HepG2 (cell line): Measurements from ENCODE around the gene MYEOV. TPM values are rescaled to one million over a fixed set of nuclear protein-coding genes. Genes with fewer than 3 reads are reported as not detected.
A peak's percentile ranks its signal among the peaks of the same experiment; 100 is the strongest.

Experiments
- BRD4 ChIP-seq: sonication (generic); formaldehyde crosslinking; IDR thresholded peaks from 2 replicates; pipeline ENCODE4 v1.4.0; 2020; ENCODE audit warnings: missing genetic modification reagents
- CEBPG ChIP-seq: IDR thresholded peaks from 2 replicates; pipeline ENCODE4 v1.6.1; 2016
- ERF ChIP-seq: IDR thresholded peaks from 2 replicates; pipeline ENCODE4 v1.6.1; 2018; ENCODE audit warnings: missing biosample characterization, missing genetic modification reagents
- FOSL2 ChIP-seq: sonication (generic); formaldehyde crosslinking; IDR thresholded peaks from 2 replicates; pipeline ENCODE4 v1.4.0; 2020; ENCODE audit warnings: missing genetic modification reagents
- HMG20B ChIP-seq: conservative IDR thresholded peaks from 2 replicates; pipeline ENCODE4 v1.6.1; 2016; ENCODE audit warnings: missing genetic modification reagents, missing compliant biosample characterization
- IKZF1 ChIP-seq: fragments of 450-650 bp; IDR thresholded peaks from 2 replicates; pipeline ENCODE4 v1.7.1; 2016
- NR2F1 ChIP-seq, 2 experiments: fragments of 450-650 bp in 1 of 2; formaldehyde crosslinking in 1 of 2; IDR thresholded peaks; 2 replicates each; pipeline versions ENCODE4 v1.5.0 to v1.6.1; 2016 to 2020; ENCODE audit warnings: mild to moderate bottlenecking in 1 of 2, missing compliant biosample characterization in 1 of 2, missing genetic modification reagents in 1 of 2, moderate library complexity in 1 of 2
- RXRA ChIP-seq: sonication (generic); formaldehyde crosslinking; IDR thresholded peaks from 2 replicates; pipeline ENCODE4 v1.5.1; 2020; ENCODE audit warnings: missing genetic modification reagents
- SKI ChIP-seq: fragments of 450-650 bp; IDR thresholded peaks from one replicate; pipeline ENCODE4 v1.6.1; 2018; ENCODE audit warnings: mild to moderate bottlenecking; ENCODE audit not compliant: partially characterized antibody
- SMARCC2 ChIP-seq: fragments of 450-650 bp; IDR thresholded peaks from 2 replicates; pipeline ENCODE4 v1.6.1; 2017; ENCODE audit warnings: antibody characterized with exemption, mild to moderate bottlenecking
- SNAPC5 ChIP-seq: sonication (generic); formaldehyde crosslinking; IDR thresholded peaks from 2 replicates; pipeline ENCODE4 v1.8.1; 2023; ENCODE audit warnings: mild to moderate bottlenecking, missing genetic modification reagents, borderline replicate concordance
- ZKSCAN8 ChIP-seq: IDR thresholded peaks from 2 replicates; pipeline ENCODE4 v1.6.1; 2016; ENCODE audit warnings: borderline replicate concordance, missing genetic modification reagents, missing compliant biosample characterization
- ZNF468 ChIP-seq: sonication (generic); formaldehyde crosslinking; IDR thresholded peaks from 2 replicates; pipeline ENCODE4 v1.8.0; 2022; ENCODE audit warnings: mild to moderate bottlenecking, moderate library complexity, missing genetic modification reagents
- ZNF546 ChIP-seq: sonication (generic); formaldehyde crosslinking; conservative IDR thresholded peaks from 2 replicates; pipeline ENCODE4 v1.8.1; 2023; ENCODE audit warnings: mild to moderate bottlenecking, missing genetic modification reagents
- ZNF614 ChIP-seq: IDR thresholded peaks from 2 replicates; pipeline ENCODE4 v1.6.1; 2018; ENCODE audit warnings: missing biosample characterization, missing genetic modification reagents, inconsistent platforms, borderline replicate concordance
- ZNF710 ChIP-seq: sonication (generic); formaldehyde crosslinking; IDR thresholded peaks from 2 replicates; pipeline ENCODE4 v1.5.0; 2020; ENCODE audit warnings: mild to moderate bottlenecking, missing genetic modification reagents, borderline replicate concordance
- ZSCAN31 ChIP-seq: sonication (generic); formaldehyde crosslinking; IDR thresholded peaks from 2 replicates; pipeline ENCODE4 v1.5.0; 2020; ENCODE audit warnings: low read depth, mild to moderate bottlenecking, missing genetic modification reagents
- polyA plus RNA-seq, 8 experiments: library from polyadenylated mRNA; depleted of rRNA in 3 of 8; stranded (reverse) in 7 of 8; unstranded in 1 of 8; fragments of >200 nt; fragmentation: Illumina TruSeq in 4 of 8; extraction: Trizol in 4 of 8; gene quantifications; 2 replicates each; pipeline versions ENCODE4 v1.2.1 to v1.2.3, GENCODE V29; 2011 to 2016; ENCODE audit warnings: low read depth in 4 of 8, missing spikeins in 1 of 8, mixed read lengths in 1 of 8; ENCODE audit not compliant: insufficient read depth in 1 of 8
- total RNA-seq, 5 experiments: library from RNA; depleted of rRNA; stranded (reverse); fragments of >200 nt; fragmentation: Illumina TruSeq; extraction: Trizol; gene quantifications; 2 replicates each; pipeline ENCODE4 v1.2.3, GENCODE V29; 2016; ENCODE audit warnings: low read depth in 1 of 5
- TF ChIP-seq, protein P1 (sequence below): sonication (generic); formaldehyde crosslinking; IDR thresholded peaks from 2 replicates; pipeline ENCODE4 v1.4.0; 2020; ENCODE audit warnings: missing genetic modification reagents
- TF ChIP-seq, protein P2 (sequence below): IDR thresholded peaks from 2 replicates; pipeline ENCODE4 v1.6.1; 2016; ENCODE audit warnings: missing compliant biosample characterization, missing genetic modification reagents, borderline replicate concordance
- TF ChIP-seq, protein P3 (sequence below): sonication (generic); formaldehyde crosslinking; IDR thresholded peaks from 2 replicates; pipeline ENCODE4 v1.8.1; 2022; ENCODE audit warnings: mild to moderate bottlenecking, missing genetic modification reagents
- TF ChIP-seq, protein P4 (sequence below): sonication (generic); formaldehyde crosslinking; IDR thresholded peaks from 2 replicates; pipeline ENCODE4 v1.4.0; 2020; ENCODE audit warnings: missing genetic modification reagents, mild to moderate bottlenecking, borderline replicate concordance

Gene MYEOV
- total and polyA plus RNA-seq, 2 of the 13 experiments (the other 11 are each of a cell fraction or from before 2014, with no cell fraction given) = 0.33 to 1.8 TPM

DNA sequence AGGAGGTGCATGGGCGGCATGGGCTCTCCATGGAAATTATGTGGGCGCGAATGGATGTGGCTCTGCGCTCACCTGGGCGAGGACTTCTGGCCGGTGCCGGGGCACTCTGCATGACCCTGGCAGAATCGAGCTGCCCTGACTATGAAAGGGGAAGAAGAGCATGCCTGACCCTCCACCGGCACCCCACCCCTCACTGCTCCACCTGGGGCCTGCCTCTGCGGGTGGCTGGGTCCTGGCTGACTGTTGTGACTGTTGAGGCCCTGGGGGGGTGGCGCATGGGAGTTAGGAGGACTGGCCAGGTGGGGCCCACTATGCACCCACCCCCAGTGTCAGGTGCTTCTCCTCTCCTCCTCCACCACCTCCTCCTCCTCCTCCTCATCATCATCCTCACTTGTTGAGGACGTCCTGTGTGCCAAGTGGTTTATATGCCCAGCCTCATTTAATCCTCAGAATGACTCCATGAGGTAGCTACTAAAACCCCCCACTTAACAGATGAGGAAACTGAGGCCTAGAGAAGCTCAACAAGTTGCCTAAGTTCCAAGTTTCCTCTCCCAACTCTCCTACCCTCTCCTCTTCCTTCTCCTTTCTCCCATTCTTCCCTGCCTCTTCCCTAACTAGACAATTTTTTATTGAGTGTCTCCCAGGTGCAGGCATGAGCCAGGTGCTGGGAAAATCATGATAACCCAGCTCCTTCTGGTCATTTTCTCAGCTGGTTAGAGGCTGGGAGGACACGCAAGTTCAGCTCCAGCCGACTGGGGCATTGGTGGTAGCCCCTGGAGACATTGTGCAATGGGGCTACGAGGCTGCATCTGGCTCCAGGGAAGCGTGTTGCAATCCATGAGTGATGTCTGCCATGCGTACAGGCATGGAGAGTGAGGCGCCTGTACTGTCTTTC, 2.3 kb downstream of the MYEOV start (continued):
- TF ChIP-seq, protein P1, sequence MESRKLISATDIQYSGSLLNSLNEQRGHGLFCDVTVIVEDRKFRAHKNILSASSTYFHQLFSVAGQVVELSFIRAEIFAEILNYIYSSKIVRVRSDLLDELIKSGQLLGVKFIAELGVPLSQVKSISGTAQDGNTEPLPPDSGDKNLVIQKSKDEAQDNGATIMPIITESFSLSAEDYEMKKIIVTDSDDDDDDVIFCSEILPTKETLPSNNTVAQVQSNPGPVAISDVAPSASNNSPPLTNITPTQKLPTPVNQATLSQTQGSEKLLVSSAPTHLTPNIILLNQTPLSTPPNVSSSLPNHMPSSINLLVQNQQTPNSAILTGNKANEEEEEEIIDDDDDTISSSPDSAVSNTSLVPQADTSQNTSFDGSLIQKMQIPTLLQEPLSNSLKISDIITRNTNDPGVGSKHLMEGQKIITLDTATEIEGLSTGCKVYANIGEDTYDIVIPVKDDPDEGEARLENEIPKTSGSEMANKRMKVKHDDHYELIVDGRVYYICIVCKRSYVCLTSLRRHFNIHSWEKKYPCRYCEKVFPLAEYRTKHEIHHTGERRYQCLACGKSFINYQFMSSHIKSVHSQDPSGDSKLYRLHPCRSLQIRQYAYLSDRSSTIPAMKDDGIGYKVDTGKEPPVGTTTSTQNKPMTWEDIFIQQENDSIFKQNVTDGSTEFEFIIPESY (CRISPR knock-in tag) = peak; percentile 53; the same call in 1 of the 2 replicates
- TF ChIP-seq, protein P2, sequence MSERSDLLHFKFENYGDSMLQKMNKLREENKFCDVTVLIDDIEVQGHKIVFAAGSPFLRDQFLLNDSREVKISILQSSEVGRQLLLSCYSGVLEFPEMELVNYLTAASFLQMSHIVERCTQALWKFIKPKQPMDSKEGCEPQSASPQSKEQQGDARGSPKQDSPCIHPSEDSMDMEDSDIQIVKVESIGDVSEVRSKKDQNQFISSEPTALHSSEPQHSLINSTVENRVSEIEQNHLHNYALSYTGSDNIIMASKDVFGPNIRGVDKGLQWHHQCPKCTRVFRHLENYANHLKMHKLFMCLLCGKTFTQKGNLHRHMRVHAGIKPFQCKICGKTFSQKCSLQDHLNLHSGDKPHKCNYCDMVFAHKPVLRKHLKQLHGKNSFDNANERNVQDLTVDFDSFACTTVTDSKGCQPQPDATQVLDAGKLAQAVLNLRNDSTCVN (CRISPR knock-in tag) = no peak
- TF ChIP-seq BRD4 (CRISPR knock-in tag) = no peak
- no peak for TF ChIP-seq SNAPC5
- peak; percentile 12 for TF ChIP-seq SKI
- no peak for TF ChIP-seq ZKSCAN8 (CRISPR knock-in tag)
- no peak for TF ChIP-seq ZNF546
- TF ChIP-seq, protein P3, sequence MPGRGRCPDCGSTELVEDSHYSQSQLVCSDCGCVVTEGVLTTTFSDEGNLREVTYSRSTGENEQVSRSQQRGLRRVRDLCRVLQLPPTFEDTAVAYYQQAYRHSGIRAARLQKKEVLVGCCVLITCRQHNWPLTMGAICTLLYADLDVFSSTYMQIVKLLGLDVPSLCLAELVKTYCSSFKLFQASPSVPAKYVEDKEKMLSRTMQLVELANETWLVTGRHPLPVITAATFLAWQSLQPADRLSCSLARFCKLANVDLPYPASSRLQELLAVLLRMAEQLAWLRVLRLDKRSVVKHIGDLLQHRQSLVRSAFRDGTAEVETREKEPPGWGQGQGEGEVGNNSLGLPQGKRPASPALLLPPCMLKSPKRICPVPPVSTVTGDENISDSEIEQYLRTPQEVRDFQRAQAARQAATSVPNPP (CRISPR knock-in tag) = no peak
- TF ChIP-seq FOSL2 (CRISPR knock-in tag) = peak; percentile 68
- peak; percentile 19; the same call in 1 of the 2 replicates for TF ChIP-seq RXRA (CRISPR knock-in tag)
- TF ChIP-seq CEBPG (CRISPR knock-in tag) = peak; percentile 95
- 0 out of 2 replicates have a peak, but pooled peaks have one; percentile 2 for TF ChIP-seq ERF (CRISPR knock-in tag)
- no peak for TF ChIP-seq NR2F1 (CRISPR knock-in tag; IDR thresholded peaks at IDR 0.05)
- no peak for TF ChIP-seq IKZF1
- no peak for TF ChIP-seq ZNF468 (CRISPR knock-in tag)
- no peak for TF ChIP-seq ZSCAN31 (CRISPR knock-in tag)
- no peak for TF ChIP-seq HMG20B (CRISPR knock-in tag)
- TF ChIP-seq, protein P4, sequence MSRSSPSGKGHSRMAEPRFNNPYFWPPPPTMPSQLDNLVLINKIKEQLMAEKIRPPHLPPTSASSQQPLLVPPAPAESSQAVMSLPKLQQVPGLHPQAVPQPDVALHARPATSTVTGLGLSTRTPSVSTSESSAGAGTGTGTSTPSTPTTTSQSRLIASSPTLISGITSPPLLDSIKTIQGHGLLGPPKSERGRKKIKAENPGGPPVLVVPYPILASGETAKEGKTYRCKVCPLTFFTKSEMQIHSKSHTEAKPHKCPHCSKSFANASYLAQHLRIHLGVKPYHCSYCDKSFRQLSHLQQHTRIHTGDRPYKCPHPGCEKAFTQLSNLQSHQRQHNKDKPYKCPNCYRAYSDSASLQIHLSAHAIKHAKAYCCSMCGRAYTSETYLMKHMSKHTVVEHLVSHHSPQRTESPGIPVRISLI (CRISPR knock-in tag) = no peak
- no peak for TF ChIP-seq ZNF710
- TF ChIP-seq ZNF614 (CRISPR knock-in tag) = peak; percentile 13; the same call in 1 of the 2 replicates
- no peak for TF ChIP-seq SMARCC2
